Mesothelial cell of epicardium (in vitro differentiated cells): Measurements from ENCODE around the gene SPRY4. TPM values are rescaled to one million over a fixed set of nuclear protein-coding genes. Genes with fewer than 3 reads are reported as not detected.
A peak's percentile ranks its signal among the peaks of the same experiment; 100 is the strongest.

Experiments used
- DNase-seq, 2 experiments: peaks; one replicate each; pipeline ENCODE4 v3.0.0; 2021; ENCODE audit warnings: low spot score in 2 of 2; ENCODE audit not compliant: unreplicated experiment in 2 of 2
- H3K27ac Mint-ChIP-seq: 2 replicates; pipeline ENCODE4 v1.8.0; 2021; ENCODE audit warnings: mixed read lengths
- H3K27me3 Mint-ChIP-seq: 2 replicates; pipeline ENCODE4 v1.8.0; 2021; ENCODE audit warnings: low read depth, mixed read lengths
- H3K36me3 Mint-ChIP-seq: 2 replicates; pipeline ENCODE4 v1.8.0; 2021; ENCODE audit warnings: mixed read lengths
- H3K4me1 Mint-ChIP-seq: 2 replicates; pipeline ENCODE4 v1.8.0; 2021; ENCODE audit warnings: mixed read lengths
- H3K4me3 Mint-ChIP-seq: 2 replicates; pipeline ENCODE4 v1.8.0; 2021; ENCODE audit warnings: mild to moderate bottlenecking, moderate library complexity, mixed read lengths
- H3K9me3 Mint-ChIP-seq: 2 replicates; pipeline ENCODE4 v1.8.0; 2021; ENCODE audit warnings: mixed read lengths
- CTCF ChIP-seq: fragments of 200-600 bp; sonication (generic); IDR thresholded peaks from one replicate; pipeline ENCODE4 v1.5.0; 2021; ENCODE audit warnings: antibody characterized with exemption; ENCODE audit not compliant: unreplicated experiment
- total RNA-seq: library from RNA; stranded (reverse); gene quantifications from 3 replicates; pipeline ENCODE4 v1.2.1, GENCODE V29; 2021

SPRY4 gene
- total RNA-seq, 1 donor from 2014 or later = 21.5 TPM

DNA sequence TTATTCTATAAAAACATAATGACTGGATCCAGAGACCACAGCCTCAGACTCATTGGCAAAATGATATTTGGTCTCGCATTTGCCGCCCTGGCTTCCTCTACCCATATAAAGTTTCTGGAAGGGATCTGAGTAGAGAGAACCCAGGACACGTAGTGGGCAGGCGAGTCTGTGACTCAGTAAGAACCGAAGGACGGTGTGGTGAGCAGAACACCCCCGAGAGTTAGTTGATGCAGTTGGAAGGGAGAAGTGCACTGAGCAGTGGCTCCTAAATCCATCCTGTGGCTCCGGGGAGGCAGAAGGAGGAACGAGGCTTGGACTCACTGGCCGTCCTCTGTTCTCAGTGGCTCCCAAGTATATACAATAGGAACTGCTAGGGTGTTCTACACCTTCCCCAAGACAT is 11.5 kb downstream of the SPRY4 start:
- TF ChIP-seq CTCF = no peak
- Mint-ChIP-seq H3K4me1 (peaks cover 29% of the 10 kb centered on the region), H3K36me3 (peaks cover 1% of the 10 kb centered on the region), H3K27me3 (peaks cover 3% of the 10 kb centered on the region), H3K27ac (no peak overlapping the region), H3K9me3 (no peaks in the 10 kb centered on the region), H3K4me3 (no peak overlapping the region)
- no peak for DNase-seq

- H3K27me3 Mint-ChIP-seq = peaks cover 3% of the 10 kb centered on the region
- no peak for DNase-seq
- no peak overlapping the region for H3K4me3 Mint-ChIP-seq
- no peak for TF ChIP-seq CTCF
- peaks cover 1% of the 10 kb centered on the region for H3K36me3 Mint-ChIP-seq
- no peaks in the 10 kb centered on the region for H3K9me3 Mint-ChIP-seq
- peaks cover 31% of the 10 kb centered on the region for H3K4me1 Mint-ChIP-seq
- no peak overlapping the region for H3K27ac Mint-ChIP-seq
Measured at GRCh38 chr5:142312399-142312798, 12.4 kb downstream of the SPRY4 start.

GRCh38 chr5:142311725-142312124 is 13.1 kb downstream of the SPRY4 start:
- Mint-ChIP-seq H3K4me3 (no peak overlapping the region), H3K27me3 (peaks cover 2% of the 10 kb centered on the region), H3K9me3 (no peaks in the 10 kb centered on the region), H3K4me1 (peaks cover 35% of the 10 kb centered on the region), H3K36me3 (peaks cover 1% of the 10 kb centered on the region), H3K27ac (no peak overlapping the region)
- DNase-seq = no peak
- no peak for TF ChIP-seq CTCF

- H3K36me3 Mint-ChIP-seq = peaks cover 1% of the 10 kb centered on the region
- no peak for DNase-seq
- peaks cover 31% of the 10 kb centered on the region for H3K4me1 Mint-ChIP-seq
- peak overlapping the region; percentile 31 for H3K27ac Mint-ChIP-seq
- H3K27me3 Mint-ChIP-seq = peaks cover 2% of the 10 kb centered on the region
- H3K9me3 Mint-ChIP-seq = no peaks in the 10 kb centered on the region
- no peak for TF ChIP-seq CTCF
- H3K4me3 Mint-ChIP-seq = no peak overlapping the region
Measured at GRCh38 chr5:142310803-142311202, 14.0 kb downstream of the SPRY4 start.

DNA sequence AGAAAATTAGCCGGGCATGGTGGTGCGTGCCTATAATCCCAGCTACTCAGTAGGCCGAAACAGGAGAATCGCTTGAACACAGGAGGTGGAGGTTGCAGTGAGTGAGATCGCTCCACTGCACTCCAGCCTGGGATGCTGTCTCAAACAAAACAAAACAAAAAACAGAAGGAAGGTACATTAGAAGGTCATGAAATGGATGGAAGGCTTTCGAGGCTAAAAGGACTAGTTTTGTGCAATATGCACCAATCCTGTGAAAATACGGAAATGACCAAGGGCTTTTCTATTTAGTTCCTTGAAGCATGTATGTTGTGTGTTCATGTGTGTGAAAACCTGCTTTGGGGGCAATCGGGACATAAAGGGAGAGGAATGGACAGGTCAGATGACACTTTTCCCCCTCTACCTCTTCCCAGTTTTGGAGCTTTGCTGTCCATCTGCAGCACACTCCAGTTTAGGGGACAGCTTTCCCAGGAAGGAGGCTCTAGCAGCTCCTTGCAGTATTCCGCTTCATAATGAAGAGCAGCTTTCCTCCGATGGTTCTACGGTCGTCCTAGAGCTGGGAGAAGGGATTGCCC is 15.0 kb downstream of the SPRY4 start:
- Mint-ChIP-seq H3K4me1 (peaks cover 25% of the 10 kb centered on the region), H3K4me3 (no peak overlapping the region), H3K9me3 (no peaks in the 10 kb centered on the region), H3K27me3 (peaks cover 2% of the 10 kb centered on the region), H3K27ac (no peak overlapping the region), H3K36me3 (peaks cover 1% of the 10 kb centered on the region)
- no peak for TF ChIP-seq CTCF
- DNase-seq = no peak

DNA sequence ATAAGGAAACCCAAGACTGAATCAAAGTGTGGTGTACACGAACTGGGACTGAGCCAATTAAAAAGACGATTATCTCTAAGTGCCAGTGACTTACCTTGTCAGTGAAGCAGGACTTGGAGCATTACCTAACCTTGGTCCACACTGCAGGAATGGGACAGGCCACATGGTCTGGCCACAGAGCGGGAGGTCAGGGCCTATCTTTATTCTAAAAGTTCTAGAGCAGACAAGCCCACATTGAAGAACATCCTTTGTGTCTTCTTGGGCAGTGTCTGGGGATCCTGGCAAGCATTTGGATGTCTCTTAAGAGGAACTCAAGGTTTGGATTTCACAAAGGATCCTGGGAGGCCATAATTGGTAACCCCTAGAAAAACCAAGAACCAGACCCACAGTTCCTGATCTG is 16.5 kb downstream of the SPRY4 start:
- peaks cover 2% of the 10 kb centered on the region for H3K27me3 Mint-ChIP-seq
- no peak overlapping the region for H3K27ac Mint-ChIP-seq
- H3K9me3 Mint-ChIP-seq = no peaks in the 10 kb centered on the region
- no peak overlapping the region for H3K4me3 Mint-ChIP-seq
- H3K4me1 Mint-ChIP-seq = peaks cover 38% of the 10 kb centered on the region
- DNase-seq = no peak
- H3K36me3 Mint-ChIP-seq = peaks cover 1% of the 10 kb centered on the region
- no peak for TF ChIP-seq CTCF
